Measurements from ENCODE around the gene TADA2A. TPM values are rescaled to one million over a fixed set of nuclear protein-coding genes. Genes with fewer than 3 reads are reported as not detected.

Gene TADA2A
- total RNA-seq, 1 experiment from 2014 or later, result 24.6 TPM

DNA sequence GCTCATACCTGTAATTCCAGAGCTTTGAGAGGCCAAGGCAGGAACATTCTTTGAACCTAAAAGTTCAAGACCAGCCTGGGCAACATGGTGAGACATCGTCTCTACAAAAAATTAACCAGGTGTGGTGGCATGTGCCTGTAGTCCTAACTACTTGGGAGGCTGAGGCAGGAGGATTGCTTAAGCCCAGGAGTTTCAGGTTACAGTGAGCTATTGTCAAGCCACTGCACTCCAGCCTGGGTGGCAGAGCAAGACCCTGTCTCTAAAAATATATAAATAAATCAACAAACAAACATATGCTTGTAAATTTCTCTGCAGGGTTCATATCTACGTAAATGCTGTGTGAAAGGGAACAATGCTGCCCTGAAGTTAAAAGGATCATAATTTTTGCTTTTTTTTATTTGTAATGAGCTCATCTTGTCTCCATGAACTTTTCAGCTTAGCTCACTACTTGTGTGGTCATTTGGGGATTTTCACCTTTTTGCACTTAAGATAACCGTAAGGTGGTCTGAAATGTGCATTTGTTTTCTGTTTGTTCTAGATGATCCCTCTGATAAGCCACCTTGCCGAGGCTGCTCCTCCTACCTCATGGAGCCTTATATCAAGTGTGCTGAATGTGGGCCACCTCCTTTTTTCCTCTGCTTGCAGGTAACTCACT is 16.4 kb downstream of the TADA2A start:
- Histone ChIP-seq H3K27me3 (ENCODE audit: insufficient read depth, low read length) (no peaks in the 10 kb centered on the region), H2AFZ (ENCODE audit: low read depth, low read length, poor library complexity, severe bottlenecking) (no peak overlapping the region), H3K4me2 (ENCODE audit: low read length) (no peak overlapping the region), H3K9me2 (ENCODE audit: insufficient read depth) (no peaks in the 10 kb centered on the region), H3K9ac (ENCODE audit: low read length) (no peak overlapping the region), H3K79me2 (ENCODE audit: insufficient read depth, low read length) (0 out of 2 replicates have a peak, but pooled peaks cover 3% of the 10 kb centered on the region), H3K36me3 (ENCODE audit: control insufficient read depth in 1 of 2, insufficient read depth in 2 of 2, low read length in 2 of 2) (peaks cover 18 to 27% of the 10 kb centered on the region in 2 experiments; a peak in 3 of 4 replicates), H3K27ac (ENCODE audit: low read depth, low read length) (no peak overlapping the region), H3K9me3 (ENCODE audit: control insufficient read depth in 1 of 2, insufficient read depth in 1 of 2, low read depth in 1 of 2, low read length in 2 of 2) (no peaks in the 10 kb centered on the region), H3K4me1 (ENCODE audit: control insufficient read depth in 1 of 2, insufficient read depth in 2 of 2, low read length in 2 of 2) (no peaks in the 10 kb centered on the region), H3K4me3 (replicated peaks in 1 of 2; ENCODE audit: low read depth in 1 of 2, low read length in 2 of 2) (no peak overlapping the region), H4K20me1 (ENCODE audit: insufficient read depth) (no peaks in the 10 kb centered on the region)
- POLR2A ChIA-PET, result no interaction called here
- BruUV-seq (replicated peaks), result no TSS peak
- intact Hi-C loops (cut with micrococcal nuclease), result no loop called here
- ATAC-seq, result no peak
- no peak for TF ChIP-seq RAD21 (IDR thresholded peaks at IDR 0.05; ENCODE audit: low read depth)
- no peak for TF ChIP-seq POLR2A (IDR thresholded peaks at IDR 0.05; ENCODE audit: borderline replicate concordance, extremely low read depth, insufficient read depth, insufficient read length)
- CTCF ChIA-PET, result no interaction called here
- no peak for DNase-seq (ENCODE audit: low read depth, low spot score)
- RAD21 ChIA-PET (ENCODE audit: low non-redundant PET in 1 of 2, low total read pairs in 2 of 2, uncharacterized antibody in 2 of 2, unreplicated experiment in 2 of 2), result no interaction called here

- Histone ChIP-seq H3K36me3 (ENCODE audit: control insufficient read depth in 1 of 2, insufficient read depth in 2 of 2, low read length in 2 of 2) (peaks cover 26 to 27% of the 10 kb centered on the region in 2 experiments; a peak in 3 of 4 replicates), H3K4me2 (ENCODE audit: low read length) (no peak overlapping the region), H3K9me3 (ENCODE audit: control insufficient read depth in 1 of 2, insufficient read depth in 1 of 2, low read depth in 1 of 2, low read length in 2 of 2) (no peaks in the 10 kb centered on the region), H3K27ac (ENCODE audit: low read depth, low read length) (no peak overlapping the region), H3K4me3 (replicated peaks in 1 of 2; ENCODE audit: low read depth in 1 of 2, low read length in 2 of 2) (no peak overlapping the region), H2AFZ (ENCODE audit: low read depth, low read length, poor library complexity, severe bottlenecking) (no peak overlapping the region), H3K79me2 (ENCODE audit: insufficient read depth, low read length) (peaks cover 11% of the 10 kb centered on the region; the same call in 1 of the 2 replicates), H4K20me1 (ENCODE audit: insufficient read depth) (no peaks in the 10 kb centered on the region), H3K9me2 (ENCODE audit: insufficient read depth) (no peaks in the 10 kb centered on the region), H3K9ac (ENCODE audit: low read length) (no peak overlapping the region), H3K27me3 (ENCODE audit: insufficient read depth, low read length) (no peaks in the 10 kb centered on the region), H3K4me1 (ENCODE audit: control insufficient read depth in 1 of 2, insufficient read depth in 2 of 2, low read length in 2 of 2) (no peaks in the 10 kb centered on the region)
- no peak for ATAC-seq
- no TSS peak for BruUV-seq (replicated peaks)
- CTCF ChIA-PET, result no interaction called here
- intact Hi-C loops (cut with micrococcal nuclease), result no loop called here
- no peak for DNase-seq (ENCODE audit: low read depth, low spot score)
- POLR2A ChIA-PET, result interaction anchor here (1.1 kb wide), 1 partner anchor 11 kb away, joined by 4 read pairs; no protein-coding TSS in a partner anchor
- RAD21 ChIA-PET (ENCODE audit: low non-redundant PET in 1 of 2, low total read pairs in 2 of 2, uncharacterized antibody in 2 of 2, unreplicated experiment in 2 of 2), result no interaction called here
- TF ChIP-seq JUND (IDR thresholded peaks at IDR 0.05) (no peak), SRF (IDR thresholded peaks at IDR 0.05; ENCODE audit: low read depth) (no peak), EZH2phosphoT487 (IDR thresholded peaks at IDR 0.05; ENCODE audit: borderline replicate concordance) (no peak)
- TF ChIP-seq, protein P1, sequence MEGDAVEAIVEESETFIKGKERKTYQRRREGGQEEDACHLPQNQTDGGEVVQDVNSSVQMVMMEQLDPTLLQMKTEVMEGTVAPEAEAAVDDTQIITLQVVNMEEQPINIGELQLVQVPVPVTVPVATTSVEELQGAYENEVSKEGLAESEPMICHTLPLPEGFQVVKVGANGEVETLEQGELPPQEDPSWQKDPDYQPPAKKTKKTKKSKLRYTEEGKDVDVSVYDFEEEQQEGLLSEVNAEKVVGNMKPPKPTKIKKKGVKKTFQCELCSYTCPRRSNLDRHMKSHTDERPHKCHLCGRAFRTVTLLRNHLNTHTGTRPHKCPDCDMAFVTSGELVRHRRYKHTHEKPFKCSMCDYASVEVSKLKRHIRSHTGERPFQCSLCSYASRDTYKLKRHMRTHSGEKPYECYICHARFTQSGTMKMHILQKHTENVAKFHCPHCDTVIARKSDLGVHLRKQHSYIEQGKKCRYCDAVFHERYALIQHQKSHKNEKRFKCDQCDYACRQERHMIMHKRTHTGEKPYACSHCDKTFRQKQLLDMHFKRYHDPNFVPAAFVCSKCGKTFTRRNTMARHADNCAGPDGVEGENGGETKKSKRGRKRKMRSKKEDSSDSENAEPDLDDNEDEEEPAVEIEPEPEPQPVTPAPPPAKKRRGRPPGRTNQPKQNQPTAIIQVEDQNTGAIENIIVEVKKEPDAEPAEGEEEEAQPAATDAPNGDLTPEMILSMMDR (IDR thresholded peaks at IDR 0.05 in 2 of 3, conservative IDR thresholded peaks at IDR 0.05 in 1 of 3; ENCODE audit: borderline replicate concordance in 1 of 3, insufficient read depth in 1 of 3, low read depth in 2 of 3, low read length in 2 of 3), result no peak
Measured at GRCh38 chr17:37425268-37425667, 18.6 kb downstream of the TADA2A start.
